HG02973 (cell line): ENCODE results near the gene ASB18.

Experiments
- ATAC-seq: cut with Tn5 transposase; IDR thresholded peaks from one replicate; pipeline ENCODE4 v1.9.1; 2021; ENCODE audit warnings: moderate library complexity; ENCODE audit not compliant: unreplicated experiment

Gene ASB18

DNA sequence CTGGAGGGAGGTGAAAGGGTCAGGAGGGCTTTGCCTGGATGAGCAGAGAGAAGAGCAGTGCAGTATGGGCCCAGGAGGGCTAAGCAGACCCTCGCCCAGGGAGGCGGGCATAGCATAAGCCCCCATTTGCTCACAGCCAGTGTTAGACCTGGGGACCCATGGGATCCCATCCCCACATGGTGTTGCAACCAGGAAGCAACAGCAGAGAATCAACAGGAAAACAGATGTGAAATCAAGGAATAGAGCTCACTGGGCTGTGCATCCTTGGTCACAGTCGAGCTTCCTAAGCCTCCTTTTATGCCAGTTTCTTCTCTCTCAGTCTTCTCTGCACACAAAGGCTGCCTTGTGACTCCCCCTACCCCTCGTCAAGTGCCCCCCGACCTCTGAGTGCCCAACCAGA, 19.9 kb downstream of the ASB18 start:
- ATAC-seq, result no peak

DNA sequence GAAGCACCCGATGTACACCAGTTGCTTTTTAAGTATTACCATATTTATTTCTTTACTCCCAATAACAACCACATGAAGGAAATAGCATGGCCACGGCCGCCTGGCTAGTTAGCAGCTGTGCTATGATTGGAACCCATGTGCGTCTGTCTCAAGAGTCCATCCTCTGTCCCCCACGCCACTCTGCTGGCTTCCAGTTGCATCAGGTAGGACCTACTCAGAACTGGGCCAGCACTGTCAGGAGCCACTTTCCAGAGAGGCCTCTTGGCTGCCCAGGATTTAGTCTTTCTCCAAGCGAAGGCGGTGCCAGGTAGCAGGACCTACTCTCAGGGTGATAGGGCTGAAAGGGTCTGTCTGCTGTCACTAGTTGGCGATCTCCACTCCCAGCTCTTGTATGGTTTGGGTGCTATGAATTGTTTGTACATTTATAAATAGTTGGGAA, 22.1 kb downstream of the ASB18 start:
- ATAC-seq, result no peak

DNA sequence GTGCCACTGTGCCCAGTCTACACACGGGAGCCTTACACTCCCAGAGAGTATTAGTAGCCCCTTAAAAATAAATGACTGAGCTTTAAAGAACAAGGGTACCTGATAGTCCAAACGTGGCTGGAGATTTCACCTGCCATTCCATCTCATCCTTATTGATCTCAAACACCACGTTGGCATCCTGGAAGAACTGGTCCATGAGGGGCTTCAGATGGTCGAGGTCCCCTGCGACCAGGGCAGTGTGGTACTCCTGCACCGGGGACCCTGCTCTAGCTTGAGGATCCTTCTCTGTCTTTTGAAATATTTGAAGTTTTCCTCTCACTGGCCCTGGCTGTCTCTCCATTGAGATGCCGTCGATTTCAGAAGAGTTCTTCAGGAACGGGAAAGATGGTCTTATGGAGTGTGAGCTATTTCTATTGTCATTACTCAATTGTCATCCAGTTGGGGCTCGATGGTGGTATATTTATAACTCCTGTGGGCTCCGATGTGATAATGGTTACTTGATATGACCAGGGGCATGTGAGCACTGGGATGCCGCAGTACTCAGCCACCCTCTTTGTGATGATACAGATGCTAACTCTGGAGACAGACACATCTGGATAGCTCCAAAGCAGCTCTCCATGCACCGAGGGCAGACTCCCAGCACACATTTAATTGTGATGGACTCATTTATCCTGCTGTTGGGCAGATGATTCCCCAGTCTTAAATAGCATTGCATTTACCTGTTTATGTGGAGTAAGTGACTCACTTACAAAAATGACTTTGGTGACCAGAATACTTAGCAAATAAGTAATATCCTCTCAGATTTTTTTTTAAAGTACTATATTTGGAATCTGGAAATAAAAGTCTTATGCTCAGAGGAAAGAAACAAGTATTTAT, 22.8 kb downstream of the ASB18 start:
- no peak for ATAC-seq

DNA sequence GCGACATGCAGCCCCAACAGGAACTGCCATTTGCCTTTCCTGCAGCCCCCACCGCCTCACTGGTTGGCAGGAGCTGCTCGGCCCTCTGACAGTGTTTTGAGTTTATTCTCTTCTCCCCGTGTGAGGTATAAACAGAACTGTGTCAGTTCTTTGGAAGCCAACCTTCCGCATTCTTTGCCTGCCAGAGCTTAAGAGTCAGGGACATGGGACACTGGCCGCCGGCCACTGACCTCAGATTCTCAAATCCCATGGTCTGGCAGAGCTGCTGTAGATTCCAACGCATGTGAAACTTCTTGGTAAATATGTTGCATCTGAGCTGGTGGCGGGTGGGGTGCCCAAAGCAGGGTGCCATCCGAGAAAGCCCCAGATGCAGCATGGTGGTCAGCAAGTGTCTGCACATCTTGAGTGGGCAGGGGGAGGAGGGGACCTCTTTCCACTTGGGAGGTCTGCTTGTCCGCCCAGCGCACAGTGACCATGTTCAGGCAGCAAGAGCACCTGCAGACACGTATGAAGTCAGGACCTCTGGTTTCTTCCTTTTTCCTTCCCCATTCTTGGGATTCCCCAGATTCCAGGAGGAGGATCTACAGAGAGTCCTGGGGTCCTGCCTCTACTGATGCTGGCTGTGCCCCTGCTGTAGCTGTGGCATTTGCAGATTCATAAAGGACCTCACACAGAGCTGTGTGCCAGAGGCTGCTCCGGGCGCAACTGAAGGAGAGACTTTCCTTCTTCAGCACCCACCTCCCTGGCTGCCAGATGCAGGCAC, 23.8 kb downstream of the ASB18 start:
- no peak for ATAC-seq

DNA sequence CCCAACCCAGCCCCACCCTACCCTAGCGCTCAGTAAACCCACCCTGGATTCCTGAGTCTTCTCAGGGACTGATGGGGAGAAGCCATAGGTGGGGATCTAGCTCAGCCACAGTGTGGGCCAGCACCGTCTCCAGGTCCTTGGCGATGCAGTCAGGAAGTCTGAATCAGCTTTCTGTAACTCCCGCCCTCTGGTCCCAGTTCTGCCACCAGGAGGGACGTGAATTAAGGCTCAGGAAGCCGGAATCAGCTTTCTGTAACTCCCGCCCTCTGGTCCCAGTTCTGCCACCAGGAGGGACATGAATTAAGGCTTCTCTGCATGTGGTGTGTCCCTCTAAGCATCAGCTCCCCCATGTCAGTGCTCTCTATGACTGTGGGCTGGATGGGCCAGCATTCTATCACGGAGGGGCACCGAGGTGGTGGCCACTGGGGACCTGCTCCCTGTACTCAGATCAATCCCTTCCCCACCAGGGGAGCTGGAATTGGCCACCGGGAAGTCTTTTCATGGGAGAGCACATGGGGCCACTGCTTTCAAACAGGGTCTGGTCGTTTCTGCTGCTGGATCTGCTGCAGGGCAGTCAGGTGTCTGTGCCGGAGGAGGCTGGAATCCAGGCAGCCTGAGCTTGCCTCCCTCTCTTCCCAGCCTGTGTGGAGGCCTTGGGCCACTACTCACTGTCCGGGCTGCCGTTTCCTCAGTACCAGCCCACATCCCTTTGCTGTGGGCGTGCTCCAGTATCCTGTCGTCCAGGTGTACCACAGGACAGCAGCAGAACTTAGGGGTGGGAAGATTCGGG, 24.7 kb downstream of the ASB18 start:
- ATAC-seq, result no peak

DNA sequence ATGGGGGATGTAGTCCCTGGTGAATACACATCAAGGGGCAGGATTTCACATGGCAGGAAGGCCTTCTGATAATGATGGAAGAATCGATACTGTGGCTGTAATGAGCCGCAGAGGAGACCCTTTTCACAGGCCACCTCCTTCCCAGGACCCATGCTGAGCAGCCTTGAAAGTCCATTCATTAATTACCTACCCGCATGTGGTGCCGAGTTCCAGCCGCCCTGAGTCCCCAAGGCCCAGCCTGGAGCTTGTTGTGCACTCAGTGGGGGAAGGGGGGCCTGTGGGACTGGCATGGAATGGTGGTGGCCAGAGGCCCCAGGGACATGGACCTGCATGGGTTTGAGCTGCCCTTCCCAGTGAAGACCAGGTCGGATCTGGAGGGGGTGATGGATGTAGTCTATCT, 25.5 kb downstream of the ASB18 start:
- ATAC-seq, result no peak

DNA sequence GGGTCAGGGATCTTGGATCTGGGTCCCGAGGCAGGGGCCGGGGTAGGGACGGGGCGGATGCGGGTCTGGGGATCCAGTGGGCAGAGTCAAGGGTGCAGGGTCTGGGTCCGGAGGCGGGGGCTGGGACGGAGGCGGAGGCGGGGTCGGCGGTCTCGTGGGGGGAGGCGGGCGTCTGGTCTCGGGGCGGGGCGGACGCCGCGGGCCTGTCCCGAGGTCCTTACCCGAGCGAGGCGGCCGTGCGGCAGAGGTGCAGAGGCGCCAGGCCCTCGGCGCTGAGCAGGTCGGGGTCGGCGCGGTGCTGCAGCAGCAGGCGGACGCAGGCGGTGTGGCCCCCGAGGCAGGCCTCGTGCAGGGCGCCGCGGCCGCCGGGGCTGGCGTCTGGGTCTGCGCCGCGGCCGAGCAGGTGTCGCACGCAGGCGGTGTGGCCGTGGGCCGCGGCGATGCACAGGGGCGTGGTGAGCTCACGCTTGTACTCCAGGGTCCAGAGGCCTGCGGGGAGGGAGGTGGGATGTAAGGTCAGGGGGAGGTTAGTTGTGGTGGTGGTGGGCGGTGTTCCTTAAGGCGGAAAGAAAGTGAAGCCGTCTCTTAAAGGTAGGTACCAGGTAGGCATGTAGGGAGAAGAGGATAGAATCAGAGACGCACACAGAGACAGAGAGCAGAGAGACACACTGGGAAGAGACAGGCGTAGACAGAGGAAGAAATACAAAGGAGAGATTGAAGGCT, 26.6 kb downstream of the ASB18 start:
- ATAC-seq, result no peak

DNA sequence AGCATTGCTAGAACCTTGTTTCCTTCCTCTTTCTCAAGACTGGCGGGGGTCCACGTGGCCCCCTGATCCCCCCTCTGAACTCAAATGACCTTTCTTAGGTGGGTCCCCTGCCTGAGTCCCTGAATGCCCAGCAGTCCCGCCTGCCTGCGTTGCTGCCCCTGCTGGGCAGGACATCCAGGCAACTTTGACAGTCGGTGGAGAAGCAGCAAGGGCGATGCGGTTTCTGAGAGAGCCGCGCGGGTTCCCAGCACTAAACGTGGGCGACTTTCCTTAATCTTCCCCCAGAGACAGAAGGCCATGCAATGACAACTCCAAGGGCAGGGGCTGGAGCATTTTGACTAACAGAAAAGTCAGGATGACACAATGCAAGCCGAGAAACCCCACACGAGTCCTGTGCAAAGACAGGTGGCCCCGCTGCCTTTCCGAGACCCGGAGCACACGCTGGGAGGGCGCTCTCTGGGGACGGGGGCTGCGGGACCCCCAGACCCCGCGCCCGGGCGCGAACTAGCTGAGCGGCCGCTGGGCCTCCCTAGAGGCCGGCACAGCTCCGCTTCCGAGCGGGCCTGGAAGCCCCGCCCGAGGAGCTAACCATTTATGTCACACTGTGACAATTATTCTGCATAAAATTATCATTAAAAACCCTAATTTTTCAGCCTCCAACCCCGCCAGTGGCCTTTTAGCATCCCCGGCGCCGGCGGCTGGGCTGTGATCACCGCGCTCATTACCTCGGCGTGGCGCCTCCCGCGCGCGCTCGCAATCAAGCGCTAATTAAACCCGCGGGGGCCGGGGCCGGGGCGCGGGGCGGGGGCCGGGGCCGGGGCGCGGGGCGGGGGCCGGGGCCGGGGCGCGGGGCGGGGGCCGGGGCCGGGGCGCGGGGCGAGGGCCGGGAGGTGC, 27.4 kb downstream of the ASB18 start:
- ATAC-seq, result no peak

DNA sequence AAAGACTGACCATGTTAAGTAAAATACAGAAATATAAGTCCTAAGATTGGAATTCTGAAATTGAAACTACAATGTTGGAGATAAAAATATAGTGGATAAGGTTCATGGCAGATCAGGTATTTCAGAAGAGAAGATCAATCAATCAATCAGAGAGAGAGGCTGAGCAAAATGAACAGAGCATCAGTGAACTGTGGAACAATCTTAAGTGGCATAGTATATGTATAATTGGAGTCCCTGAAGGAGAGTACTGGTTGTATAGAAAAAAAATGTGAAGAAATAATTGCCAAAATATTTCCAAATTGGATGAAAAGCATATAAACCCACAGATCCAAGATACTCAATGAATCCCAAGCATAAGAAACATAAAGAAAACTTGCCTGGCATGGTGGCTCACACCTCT, 35.0 kb downstream of the ASB18 start:
- no peak for ATAC-seq

DNA sequence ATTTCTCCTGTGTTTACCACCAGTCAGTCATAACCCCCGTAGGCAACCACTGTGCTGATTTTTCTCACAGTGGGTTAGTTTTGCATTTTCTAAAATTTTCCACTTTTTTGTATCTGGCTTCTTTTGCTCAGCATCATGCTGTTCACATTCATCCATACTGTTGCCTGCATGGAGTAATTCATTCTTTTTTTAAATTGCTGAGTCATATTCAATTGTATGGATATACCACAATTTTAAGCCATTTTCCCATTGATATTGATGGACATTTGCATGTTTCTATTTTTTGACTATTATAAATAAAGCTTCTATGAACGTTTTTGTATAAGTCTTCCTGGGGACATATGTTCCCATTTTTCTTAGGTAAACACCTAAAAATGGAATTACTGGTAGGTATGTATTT, 40.5 kb downstream of the ASB18 start:
- ATAC-seq, result no peak

DNA sequence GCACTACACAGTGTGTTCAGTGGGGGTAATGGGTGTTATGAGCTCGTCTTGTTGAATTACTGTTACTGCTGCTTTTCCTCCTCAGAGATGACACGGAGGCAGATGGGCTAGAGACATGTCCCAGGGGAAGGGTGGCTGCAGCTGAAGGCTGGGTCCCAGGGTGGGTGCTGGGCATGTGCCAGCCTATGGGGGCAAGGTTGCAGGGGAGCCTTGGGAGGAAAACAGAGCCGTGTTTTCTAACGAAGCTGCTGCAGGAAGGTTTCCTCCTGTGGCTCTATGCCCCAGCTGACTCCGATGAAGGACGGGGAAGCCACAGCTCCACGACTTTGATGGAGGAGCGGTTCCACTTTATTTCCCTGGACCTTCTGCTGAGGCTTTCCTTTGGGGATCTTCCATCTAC, 42.4 kb downstream of the ASB18 start:
- ATAC-seq, result no peak

DNA sequence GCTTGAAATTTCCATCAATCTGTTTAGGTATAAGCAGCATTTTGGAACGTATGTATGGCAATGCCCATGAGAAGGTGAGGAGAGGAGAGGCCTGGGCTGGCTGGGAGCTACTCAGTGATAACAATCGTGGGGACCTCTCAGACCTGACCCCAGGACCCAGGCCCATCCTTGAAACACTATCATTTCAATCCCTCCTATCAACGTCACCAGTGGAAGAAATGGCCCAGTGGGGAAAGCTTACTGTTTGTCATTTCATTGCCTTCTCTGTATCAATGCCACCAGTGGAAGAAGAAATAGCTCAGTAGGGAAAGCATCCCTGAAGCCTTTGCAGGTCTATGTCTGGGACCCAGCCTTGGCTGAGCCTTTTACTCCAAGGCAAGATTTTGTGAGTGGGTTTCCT, 44.8 kb downstream of the ASB18 start:
- no peak for ATAC-seq

DNA sequence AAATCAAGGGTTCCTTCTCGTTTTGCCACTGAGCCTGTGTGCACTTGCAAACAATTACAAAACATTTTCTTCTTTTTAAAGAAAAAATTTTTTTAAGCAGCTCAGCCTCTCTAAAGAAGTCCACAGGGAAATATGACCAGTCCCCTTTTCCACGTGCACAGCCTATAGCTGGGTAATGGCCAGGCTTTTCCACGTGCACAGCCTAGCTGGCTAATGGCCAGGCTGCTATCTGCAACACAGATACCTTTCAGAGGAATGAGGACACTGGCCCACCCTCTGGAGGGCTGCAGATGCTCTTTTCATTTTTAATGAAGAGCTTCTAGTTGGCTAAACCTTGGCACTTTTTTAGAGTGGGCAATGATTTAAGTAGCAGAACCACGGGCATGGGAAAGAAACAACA, 46.3 kb downstream of the ASB18 start:
- no peak for ATAC-seq

DNA sequence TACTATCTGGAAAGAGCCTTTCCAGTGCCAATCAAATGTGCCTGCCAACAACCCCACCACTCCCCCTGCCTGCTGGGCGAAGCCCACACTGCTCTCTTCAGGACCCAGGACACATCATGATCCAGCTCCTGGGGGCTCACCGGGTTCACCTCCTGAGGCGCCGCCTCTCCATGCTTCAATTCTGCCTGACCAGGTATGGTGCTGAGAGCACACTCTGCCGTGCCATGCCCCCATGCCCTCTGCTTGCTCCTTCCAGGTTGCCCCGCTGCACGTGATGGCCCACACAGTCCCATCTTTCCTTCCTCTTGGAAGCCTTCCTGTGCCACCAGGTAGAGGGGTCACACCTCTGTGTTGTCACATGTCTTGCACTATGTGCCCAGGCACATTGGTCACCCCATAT, 47.5 kb downstream of the ASB18 start:
- ATAC-seq, result no peak

DNA sequence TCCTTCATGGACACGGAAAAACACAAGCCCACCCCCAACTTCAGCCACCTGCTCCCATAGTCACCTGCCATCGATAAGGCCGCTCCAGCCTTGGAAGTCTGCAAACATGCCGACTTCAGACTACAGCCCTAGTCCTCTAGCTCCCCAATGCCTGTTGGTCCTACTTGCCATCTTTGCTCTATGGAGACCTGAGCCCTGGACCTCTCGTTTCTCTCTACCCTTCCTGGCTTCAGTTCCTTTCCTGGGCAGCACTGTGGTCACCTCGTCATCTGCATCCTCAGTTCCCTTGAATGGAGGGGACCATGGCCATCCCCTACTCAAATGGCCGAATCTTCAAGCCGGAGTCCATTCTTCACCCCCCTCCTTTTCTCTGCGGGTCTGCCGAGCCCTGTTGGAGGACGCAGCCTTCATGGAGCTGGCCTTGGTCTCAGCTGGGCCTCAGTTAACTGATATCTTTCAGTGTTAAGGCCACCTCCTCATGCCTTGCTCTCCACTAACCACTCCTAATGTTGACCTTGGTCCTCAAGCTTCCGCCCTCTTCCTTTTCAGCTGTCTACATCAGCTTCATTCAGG, 48.4 kb downstream of the ASB18 start:
- ATAC-seq, result no peak

DNA sequence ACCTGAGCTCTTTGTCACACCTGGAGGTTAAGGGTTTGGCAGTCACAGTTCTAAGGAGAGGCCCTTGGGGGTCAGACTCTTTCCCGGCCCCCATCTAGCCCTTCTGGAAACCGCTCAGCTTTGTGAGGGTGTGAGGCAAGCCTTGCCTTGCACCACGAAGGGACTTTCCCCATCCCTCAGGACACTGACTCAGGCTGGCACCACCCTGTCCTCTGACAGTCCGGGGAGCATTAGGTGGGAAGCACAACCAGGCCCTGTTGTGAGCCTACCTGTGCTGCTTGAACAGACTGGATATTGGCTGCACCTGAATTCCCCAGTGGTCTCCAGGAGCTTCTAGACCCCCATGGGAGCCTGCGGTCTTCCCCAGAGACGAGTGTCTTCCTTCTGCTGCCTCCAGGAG, 49.0 kb downstream of the ASB18 start:
- ATAC-seq, result no peak

DNA sequence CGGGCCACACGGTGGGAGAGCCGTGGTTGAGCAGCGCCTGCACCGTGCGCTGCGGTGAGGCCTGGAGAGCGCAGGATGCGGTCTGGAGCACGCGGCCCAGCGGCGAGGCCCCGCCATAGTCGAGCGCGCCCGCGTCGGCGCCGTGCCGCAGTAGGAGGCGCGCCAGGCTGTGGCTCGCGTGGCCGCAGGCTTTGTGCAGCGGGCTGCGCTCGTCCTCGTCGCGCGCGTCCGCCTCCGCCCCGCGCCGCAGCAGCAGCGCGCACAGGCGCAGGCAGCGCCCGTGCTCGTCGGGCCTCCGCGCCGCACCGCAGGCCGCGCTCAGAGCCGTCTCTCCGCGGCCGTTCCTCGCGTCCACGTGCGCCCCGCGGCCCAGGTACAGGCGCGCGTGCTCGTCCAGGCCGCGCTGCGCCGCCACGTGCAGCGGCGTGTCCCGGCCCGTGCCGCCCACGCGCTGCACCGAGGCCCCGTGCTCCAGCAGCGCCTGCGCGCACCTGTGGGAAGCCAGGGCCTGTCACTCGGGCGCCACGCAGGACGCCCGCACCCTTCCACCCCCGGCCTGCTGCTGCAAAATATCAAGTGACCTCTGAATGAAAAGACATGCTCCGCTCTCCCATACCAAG, 49.7 kb downstream of the ASB18 start:
- no peak for ATAC-seq

DNA sequence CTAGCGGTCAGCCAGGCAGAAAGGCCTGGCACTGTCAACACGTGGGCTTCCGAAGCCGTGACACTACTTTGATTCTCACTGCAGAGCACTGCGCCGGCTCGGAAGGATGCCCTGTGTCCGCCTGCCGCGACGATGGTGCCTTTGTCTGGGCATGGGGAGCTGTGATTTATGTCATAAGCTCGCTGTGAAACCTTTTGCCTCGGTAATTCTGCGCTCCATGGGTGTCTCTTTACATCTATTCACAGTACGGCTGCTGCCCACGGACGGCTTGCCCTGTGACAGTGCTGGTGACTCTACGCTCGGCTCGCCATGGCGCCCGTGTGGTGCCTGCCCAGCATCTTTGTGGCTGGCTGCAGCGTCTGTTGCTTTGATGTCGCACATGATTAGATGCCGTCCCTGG, 52.9 kb downstream of the ASB18 start:
- ATAC-seq, result no peak

DNA sequence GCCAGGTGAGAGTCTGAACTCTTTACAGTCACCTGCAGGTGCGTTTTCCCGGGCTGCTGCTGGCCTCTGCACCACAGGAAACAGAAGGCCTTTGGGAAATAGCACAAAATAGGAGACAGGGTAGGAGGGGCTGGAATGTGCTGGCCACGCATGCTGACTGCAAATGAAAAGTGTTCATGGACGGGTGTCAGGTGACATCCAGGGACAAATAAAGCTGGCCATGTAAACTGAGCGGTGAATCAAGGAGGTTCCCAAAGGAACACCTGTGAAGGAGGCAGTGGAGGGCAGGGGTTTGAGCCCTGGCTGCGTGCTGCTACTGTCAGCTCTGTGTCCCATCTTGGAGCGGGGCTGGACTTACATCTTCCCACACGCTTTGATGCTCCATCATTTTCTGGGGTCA, 53.7 kb downstream of the ASB18 start:
- no peak for ATAC-seq
